ENCODE measurements around the gene CDH8.
"Not testable (repeated sequence)": the region's sequence is repeated elsewhere in the genome, so short reads cannot be mapped to it uniquely, and the experiment has no call there.

The CDH8 gene

GRCh38 chr16:61926766-61927165 lies 109.5 kb downstream of the CDH8 start:
- Histone ChIP-seq H3K4me1 (ENCODE audit: low read depth, poor library complexity, severe bottlenecking) (no peaks in the 10 kb centered on the region), H3K4me2 (no peak overlapping the region), H3K27ac (no peak overlapping the region), H3K4me3 (IDR thresholded peaks at IDR 0.05; ENCODE audit: insufficient read depth, low read depth, low read length) (no peak overlapping the region), H3K9ac (no peak overlapping the region), H3K27me3 (ENCODE audit: insufficient read depth, low read depth) (no peaks in the 10 kb centered on the region), H2AFZ (ENCODE audit: low read depth) (no peak overlapping the region), H3K79me2 (ENCODE audit: insufficient read depth, low read depth) (no peaks in the 10 kb centered on the region), H4K20me1 (ENCODE audit: insufficient read depth) (no peaks in the 10 kb centered on the region), H3K36me3 (ENCODE audit: insufficient read depth) (no peaks in the 10 kb centered on the region)
- no peak for TF ChIP-seq CTCF (conservative IDR thresholded peaks at IDR 0.05; ENCODE audit: low read depth, low read length)

DNA sequence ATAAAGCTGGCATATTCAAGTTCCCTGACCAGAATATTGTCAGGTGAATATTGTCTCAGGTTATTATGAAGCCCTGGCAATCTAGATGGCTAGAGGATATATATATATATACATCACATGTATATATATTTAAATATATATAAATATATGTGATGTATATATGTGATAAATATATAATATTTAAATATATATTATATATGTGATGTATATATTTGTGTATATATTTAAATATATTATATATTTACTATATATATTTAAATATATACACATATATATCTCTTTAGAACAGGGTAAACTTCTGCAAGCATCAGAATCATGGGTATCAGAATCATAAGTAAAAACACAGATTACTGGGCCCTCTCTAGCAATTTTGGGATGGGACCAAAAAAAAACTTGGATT lies 112.6 kb downstream of the CDH8 start:
- Histone ChIP-seq H3K4me3 (IDR thresholded peaks at IDR 0.05; ENCODE audit: insufficient read depth, low read depth, low read length) (no peak overlapping the region), H4K20me1 (ENCODE audit: insufficient read depth) (no peaks in the 10 kb centered on the region), H3K79me2 (ENCODE audit: insufficient read depth, low read depth) (no peaks in the 10 kb centered on the region), H3K4me1 (ENCODE audit: low read depth, poor library complexity, severe bottlenecking) (no peaks in the 10 kb centered on the region), H3K4me2 (no peak overlapping the region), H3K36me3 (ENCODE audit: insufficient read depth) (no peaks in the 10 kb centered on the region), H3K9ac (no peak overlapping the region), H2AFZ (ENCODE audit: low read depth) (no peak overlapping the region), H3K27me3 (ENCODE audit: insufficient read depth, low read depth) (no peaks in the 10 kb centered on the region), H3K27ac (no peak overlapping the region)
- TF ChIP-seq CTCF (conservative IDR thresholded peaks at IDR 0.05; ENCODE audit: low read depth, low read length), result no peak

GRCh38 chr16:61921373-61921772 lies 114.9 kb downstream of the CDH8 start:
- Histone ChIP-seq H3K4me1 (ENCODE audit: low read depth, poor library complexity, severe bottlenecking) (no peaks in the 10 kb centered on the region), H3K9ac (no peak overlapping the region), H4K20me1 (ENCODE audit: insufficient read depth) (no peaks in the 10 kb centered on the region), H3K36me3 (ENCODE audit: insufficient read depth) (no peaks in the 10 kb centered on the region), H3K27ac (no peak overlapping the region), H3K4me3 (IDR thresholded peaks at IDR 0.05; ENCODE audit: insufficient read depth, low read depth, low read length) (no peak overlapping the region), H3K4me2 (no peak overlapping the region), H3K79me2 (ENCODE audit: insufficient read depth, low read depth) (no peaks in the 10 kb centered on the region), H2AFZ (ENCODE audit: low read depth) (no peak overlapping the region), H3K27me3 (ENCODE audit: insufficient read depth, low read depth) (no peaks in the 10 kb centered on the region)
- TF ChIP-seq CTCF (conservative IDR thresholded peaks at IDR 0.05; ENCODE audit: low read depth, low read length), result no peak

GRCh38 chr16:61917865-61918826 lies 118.1 kb downstream of the CDH8 start:
- not testable (repeated sequence) for H3K79me2 ChIP-seq (ENCODE audit: insufficient read depth, low read depth); H2AFZ ChIP-seq (ENCODE audit: low read depth); H3K9ac ChIP-seq; H3K4me2 ChIP-seq; H4K20me1 ChIP-seq (ENCODE audit: insufficient read depth); H3K4me3 ChIP-seq (IDR thresholded peaks at IDR 0.05; ENCODE audit: insufficient read depth, low read depth, low read length); H3K27me3 ChIP-seq (ENCODE audit: insufficient read depth, low read depth); H3K4me1 ChIP-seq (ENCODE audit: low read depth, poor library complexity, severe bottlenecking); H3K27ac ChIP-seq; H3K36me3 ChIP-seq (ENCODE audit: insufficient read depth)

GRCh38 chr16:61915569-61915968 lies 120.7 kb downstream of the CDH8 start:
- Histone ChIP-seq H3K27ac (no peak overlapping the region), H3K4me3 (IDR thresholded peaks at IDR 0.05; ENCODE audit: insufficient read depth, low read depth, low read length) (no peak overlapping the region), H3K79me2 (ENCODE audit: insufficient read depth, low read depth) (no peaks in the 10 kb centered on the region), H2AFZ (ENCODE audit: low read depth) (no peak overlapping the region), H3K36me3 (ENCODE audit: insufficient read depth) (no peaks in the 10 kb centered on the region), H4K20me1 (ENCODE audit: insufficient read depth) (no peaks in the 10 kb centered on the region), H3K4me1 (ENCODE audit: low read depth, poor library complexity, severe bottlenecking) (no peaks in the 10 kb centered on the region), H3K9ac (no peak overlapping the region), H3K27me3 (ENCODE audit: insufficient read depth, low read depth) (no peaks in the 10 kb centered on the region), H3K4me2 (no peak overlapping the region)
- TF ChIP-seq CTCF (conservative IDR thresholded peaks at IDR 0.05; ENCODE audit: low read depth, low read length), result no peak
